GM19099 (cell line): ENCODE results near the gene GAN.

ENCODE experiments used
- POLR2A ChIP-seq: IDR thresholded peaks from 3 replicates; pipeline ENCODE4 v1.6.1; 2011; ENCODE audit warnings: low read depth; ENCODE audit not compliant: insufficient read length; ENCODE audit errors: extremely low read depth

Gene GAN

GRCh38 chr16:81401035-81401950 lies 86.5 kb downstream of the GAN start:
- no peak for TF ChIP-seq POLR2A

- TF ChIP-seq POLR2A = no peak
These were observed 88.4 kb downstream of the GAN start for GRCh38 chr16:81403208-81403600.

- no peak for TF ChIP-seq POLR2A
These were observed 89.0 kb downstream of the GAN start for GRCh38 chr16:81403601-81404391.

GRCh38 chr16:81405702-81406113 lies 90.9 kb downstream of the GAN start:
- TF ChIP-seq POLR2A = no peak

- TF ChIP-seq POLR2A = no peak
These were observed 93.7 kb downstream of the GAN start for GRCh38 chr16:81408409-81408950.

- TF ChIP-seq POLR2A = no peak
These were observed 94.3 kb downstream of the GAN start for GRCh38 chr16:81409016-81409556.

GRCh38 chr16:81410643-81411293 lies 96.0 kb downstream of the GAN start:
- TF ChIP-seq POLR2A = no peak

GRCh38 chr16:81413245-81413990 lies 98.7 kb downstream of the GAN start:
- TF ChIP-seq POLR2A = no peak

GRCh38 chr16:81415751-81416150 lies 101.0 kb downstream of the GAN start:
- TF ChIP-seq POLR2A = no peak

GRCh38 chr16:81416749-81417148 lies 102.0 kb downstream of the GAN start:
- no peak for TF ChIP-seq POLR2A

GRCh38 chr16:81417210-81417609 lies 102.4 kb downstream of the GAN start:
- TF ChIP-seq POLR2A = no peak

GRCh38 chr16:81419806-81420205 lies 105.0 kb downstream of the GAN start:
- no peak for TF ChIP-seq POLR2A

- TF ChIP-seq POLR2A = no peak
These were observed 106.4 kb downstream of the GAN start for GRCh38 chr16:81421126-81421525.

- TF ChIP-seq POLR2A = no peak
These were observed 106.8 kb downstream of the GAN start for GRCh38 chr16:81421536-81421935.
